HG03457 (cell line): ENCODE data around the gene XXYLT1.
"Not testable (repeated sequence)": the region's sequence is repeated elsewhere in the genome, so short reads cannot be mapped to it uniquely, and the experiment has no call there.

Source experiments
- ATAC-seq: cut with Tn5 transposase; IDR thresholded peaks from one replicate; pipeline ENCODE4 v1.9.1; 2021; ENCODE audit warnings: moderate number of reproducible peaks; ENCODE audit not compliant: unreplicated experiment

The XXYLT1 gene

GRCh38 chr3:195056506-195056905, 214.5 kb downstream of the XXYLT1 start:
- no peak for ATAC-seq

- no peak for ATAC-seq
Observed at GRCh38 chr3:195054311-195054710, 216.6 kb downstream of the XXYLT1 start.

- ATAC-seq: no peak
Observed at GRCh38 chr3:195052939-195053338, 218.0 kb downstream of the XXYLT1 start.

GRCh38 chr3:195050296-195050695, 220.7 kb downstream of the XXYLT1 start:
- not testable (repeated sequence) for ATAC-seq

GRCh38 chr3:195048059-195048905, 222.7 kb downstream of the XXYLT1 start:
- no peak for ATAC-seq

GRCh38 chr3:195047536-195047935, 223.4 kb downstream of the XXYLT1 start:
- no peak for ATAC-seq

GRCh38 chr3:195046441-195046840, 224.5 kb downstream of the XXYLT1 start:
- no peak for ATAC-seq

GRCh38 chr3:195045481-195046210, 225.3 kb downstream of the XXYLT1 start:
- ATAC-seq: no peak

- ATAC-seq: no peak
Observed at GRCh38 chr3:195044411-195044810, 226.5 kb downstream of the XXYLT1 start.

- no peak for ATAC-seq
Observed at GRCh38 chr3:195043607-195044339, 227.2 kb downstream of the XXYLT1 start.

GRCh38 chr3:195042743-195043606, 228.0 kb downstream of the XXYLT1 start:
- ATAC-seq: no peak

- no peak for ATAC-seq
Observed at GRCh38 chr3:195041871-195042742, 228.9 kb downstream of the XXYLT1 start.

GRCh38 chr3:195040773-195041520, 230.0 kb downstream of the XXYLT1 start:
- no peak for ATAC-seq

GRCh38 chr3:195040094-195040493, 230.9 kb downstream of the XXYLT1 start:
- no peak for ATAC-seq

- ATAC-seq: no peak
Observed at GRCh38 chr3:195039180-195039843, 231.6 kb downstream of the XXYLT1 start.

GRCh38 chr3:195038161-195038560, 232.8 kb downstream of the XXYLT1 start:
- no peak for ATAC-seq

GRCh38 chr3:195037586-195037985, 233.4 kb downstream of the XXYLT1 start:
- ATAC-seq: not testable (repeated sequence)

- ATAC-seq: no peak
Observed at GRCh38 chr3:195036974-195037373, 234.0 kb downstream of the XXYLT1 start.
